ENCODE measurements around the gene BUB1B. TPM values are rescaled to one million over a fixed set of nuclear protein-coding genes. Genes with fewer than 3 reads are reported as not detected.

Gene BUB1B, protein sequence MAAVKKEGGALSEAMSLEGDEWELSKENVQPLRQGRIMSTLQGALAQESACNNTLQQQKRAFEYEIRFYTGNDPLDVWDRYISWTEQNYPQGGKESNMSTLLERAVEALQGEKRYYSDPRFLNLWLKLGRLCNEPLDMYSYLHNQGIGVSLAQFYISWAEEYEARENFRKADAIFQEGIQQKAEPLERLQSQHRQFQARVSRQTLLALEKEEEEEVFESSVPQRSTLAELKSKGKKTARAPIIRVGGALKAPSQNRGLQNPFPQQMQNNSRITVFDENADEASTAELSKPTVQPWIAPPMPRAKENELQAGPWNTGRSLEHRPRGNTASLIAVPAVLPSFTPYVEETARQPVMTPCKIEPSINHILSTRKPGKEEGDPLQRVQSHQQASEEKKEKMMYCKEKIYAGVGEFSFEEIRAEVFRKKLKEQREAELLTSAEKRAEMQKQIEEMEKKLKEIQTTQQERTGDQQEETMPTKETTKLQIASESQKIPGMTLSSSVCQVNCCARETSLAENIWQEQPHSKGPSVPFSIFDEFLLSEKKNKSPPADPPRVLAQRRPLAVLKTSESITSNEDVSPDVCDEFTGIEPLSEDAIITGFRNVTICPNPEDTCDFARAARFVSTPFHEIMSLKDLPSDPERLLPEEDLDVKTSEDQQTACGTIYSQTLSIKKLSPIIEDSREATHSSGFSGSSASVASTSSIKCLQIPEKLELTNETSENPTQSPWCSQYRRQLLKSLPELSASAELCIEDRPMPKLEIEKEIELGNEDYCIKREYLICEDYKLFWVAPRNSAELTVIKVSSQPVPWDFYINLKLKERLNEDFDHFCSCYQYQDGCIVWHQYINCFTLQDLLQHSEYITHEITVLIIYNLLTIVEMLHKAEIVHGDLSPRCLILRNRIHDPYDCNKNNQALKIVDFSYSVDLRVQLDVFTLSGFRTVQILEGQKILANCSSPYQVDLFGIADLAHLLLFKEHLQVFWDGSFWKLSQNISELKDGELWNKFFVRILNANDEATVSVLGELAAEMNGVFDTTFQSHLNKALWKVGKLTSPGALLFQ
- total RNA-seq: 2.4 and 5.0 TPM in 2 replicates

DNA sequence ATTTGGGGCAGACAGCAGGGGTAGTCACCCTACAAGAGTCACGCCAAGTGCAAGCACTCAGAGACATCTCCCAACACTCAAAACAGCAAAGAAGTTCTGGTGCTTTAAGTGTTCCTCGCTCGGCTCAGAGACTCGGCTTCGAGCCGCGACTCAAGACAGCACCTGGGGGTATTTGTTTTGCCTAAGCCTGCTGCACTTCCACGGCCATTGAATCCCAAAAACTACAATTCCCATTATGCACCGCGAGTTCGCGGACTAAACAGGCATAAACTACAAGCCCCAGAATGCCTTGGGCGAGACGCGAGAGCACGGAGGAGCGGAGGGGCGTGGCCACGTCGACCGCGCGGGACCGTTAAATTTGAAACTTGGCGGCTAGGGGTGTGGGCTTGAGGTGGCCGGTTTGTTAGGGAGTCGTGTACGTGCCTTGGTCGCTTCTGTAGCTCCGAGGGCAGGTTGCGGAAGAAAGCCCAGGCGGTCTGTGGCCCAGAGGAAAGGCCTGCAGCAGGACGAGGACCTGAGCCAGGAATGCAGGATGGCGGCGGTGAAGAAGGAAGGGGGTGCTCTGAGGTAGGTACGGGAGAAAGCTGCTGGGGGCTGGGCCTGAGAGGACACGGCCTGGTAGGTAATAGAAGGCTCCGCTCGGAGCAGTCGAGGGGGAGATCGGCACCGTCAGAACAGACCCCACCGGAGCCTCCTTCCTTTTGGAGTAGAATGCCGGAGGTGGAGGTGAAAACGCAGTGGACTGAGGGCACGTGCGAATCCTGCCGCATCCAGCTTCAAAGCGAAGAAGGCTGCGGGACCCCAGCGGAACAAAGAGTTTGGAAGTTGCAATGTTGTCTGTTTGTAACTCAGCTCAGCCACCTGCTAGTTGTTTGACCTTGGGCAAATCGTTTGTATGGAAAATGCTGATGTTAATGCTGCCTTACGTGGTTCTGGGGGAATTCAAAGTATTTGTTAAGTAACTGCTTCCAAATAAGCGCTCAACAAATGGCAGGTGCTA, at the start of gene BUB1B:
Gene BUB1B (plus strand): TSS at position 381 of the 1,000 bp plus-strand sequence. CDS start 152 bp downstream, at position 533.

DNA sequence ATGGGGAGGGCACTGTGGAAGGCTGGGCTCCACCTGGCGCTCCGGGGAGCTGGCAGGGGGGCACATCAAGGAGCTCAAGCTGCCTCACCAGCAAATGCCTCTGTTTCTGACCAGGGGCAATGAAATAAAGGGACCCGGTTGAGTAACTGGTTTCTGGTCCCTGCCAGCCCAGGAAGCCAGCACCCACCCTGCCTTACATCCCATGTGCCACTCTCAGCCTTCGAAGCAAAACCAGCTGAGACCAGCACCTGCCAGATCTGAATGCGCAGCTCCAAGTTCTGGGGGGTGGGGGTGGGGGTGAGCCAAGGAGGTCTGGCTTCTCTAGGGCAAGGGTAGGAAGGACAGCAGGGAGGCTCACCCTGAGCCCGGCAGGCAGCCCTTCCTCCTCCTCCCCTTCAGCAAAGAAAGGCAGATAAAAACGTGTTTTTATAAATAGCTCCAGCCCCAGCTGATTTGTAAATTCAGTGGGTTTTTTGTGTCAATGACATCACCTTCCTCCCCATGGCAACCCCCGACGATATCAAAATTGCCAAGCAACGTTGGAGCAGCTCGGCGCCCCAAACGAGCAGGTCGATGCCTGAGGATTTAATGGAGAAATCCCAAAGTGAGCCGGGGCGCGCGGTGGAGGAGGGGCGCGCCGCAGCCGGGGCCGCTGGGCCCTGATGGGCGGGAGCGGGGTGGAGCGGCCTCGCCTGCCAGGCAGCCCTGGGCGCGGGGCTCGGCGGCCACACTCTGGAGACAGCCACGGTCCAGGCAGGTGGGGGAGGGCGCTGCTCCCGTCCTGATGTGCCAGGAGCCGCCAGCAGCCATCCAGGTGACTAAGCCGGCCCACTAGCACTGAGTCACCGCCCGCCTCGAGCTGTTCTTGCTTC, 77.9 kb downstream of the BUB1B start, which contains the start of gene PAK6:
Gene PAK6 (plus strand): TSS at position 532 of the 872 bp plus-strand sequence. CDS start 25,723 bp downstream, outside the sequence.

Other genes starting within 250 kb of the BUB1B start
- gene GPR176, start 240.8 kb upstream of the BUB1B start, total RNA-seq: 291 and 326 TPM in 2 replicates
- 120 and 123 TPM in 2 replicates for gene EIF2AK4, start 227.0 kb upstream of the BUB1B start, total RNA-seq
- gene SRP14, start 121.9 kb upstream of the BUB1B start, total RNA-seq: 82.8 and 118 TPM in 2 replicates
- gene BMF, start 52.2 kb upstream of the BUB1B start, total RNA-seq: 6.6 and 9.2 TPM in 2 replicates
- 0.12 and 0.32 TPM in 2 replicates for gene PAK6, start 78.0 kb downstream of the BUB1B start, total RNA-seq
- not detected in 2 replicates for gene ANKRD63, start 122.0 kb downstream of the BUB1B start, total RNA-seq
- 0.12 and 0.49 TPM in 2 replicates for gene PLCB2, start 146.9 kb downstream of the BUB1B start, total RNA-seq
- gene INAFM2, start 162.6 kb downstream of the BUB1B start, total RNA-seq: 12.2 and 13.4 TPM in 2 replicates
- gene CCDC9B, start 179.9 kb downstream of the BUB1B start, total RNA-seq: 31.0 and 35.0 TPM in 2 replicates
- not detected in 2 replicates for gene PHGR1, start 190.0 kb downstream of the BUB1B start, total RNA-seq
- gene DISP2, start 197.2 kb downstream of the BUB1B start, total RNA-seq: 0.49 and 0.65 TPM in 2 replicates
- 10.9 and 12.0 TPM in 2 replicates for gene KNSTRN, start 221.7 kb downstream of the BUB1B start, total RNA-seq
- 53.2 and 57.8 TPM in 2 replicates for gene IVD, start 244.7 kb downstream of the BUB1B start, total RNA-seq

Data from hair follicle dermal papilla cell (primary cell).